CD4-positive, alpha-beta T cell treated with Interleukin-4 for 1 hour (primary cell): ENCODE results near the gene EPB41.
A peak's percentile ranks its signal among the peaks of the same experiment; 100 is the strongest.
"Not testable (repeated sequence)": the region's sequence is repeated elsewhere in the genome, so short reads cannot be mapped to it uniquely, and the experiment has no call there.

Source experiments
- DNase-seq, 2 donors: peaks; one replicate each; pipeline ENCODE4 v3.0.0-alpha.2; 2020 to 2022

The EPB41 gene

GRCh38 chr1:28914228-28915030 lies at the start of gene EPB41:
TSS of gene EPB41 (plus strand) at chr1:28914569. CDS start at chr1:28987438, 72,869 bp downstream.
- peak; percentile 93 for DNase-seq

GRCh38 chr1:28864695-28865094 lies 49.7 kb upstream of the EPB41 start:
- DNase-seq: no peak

DNA sequence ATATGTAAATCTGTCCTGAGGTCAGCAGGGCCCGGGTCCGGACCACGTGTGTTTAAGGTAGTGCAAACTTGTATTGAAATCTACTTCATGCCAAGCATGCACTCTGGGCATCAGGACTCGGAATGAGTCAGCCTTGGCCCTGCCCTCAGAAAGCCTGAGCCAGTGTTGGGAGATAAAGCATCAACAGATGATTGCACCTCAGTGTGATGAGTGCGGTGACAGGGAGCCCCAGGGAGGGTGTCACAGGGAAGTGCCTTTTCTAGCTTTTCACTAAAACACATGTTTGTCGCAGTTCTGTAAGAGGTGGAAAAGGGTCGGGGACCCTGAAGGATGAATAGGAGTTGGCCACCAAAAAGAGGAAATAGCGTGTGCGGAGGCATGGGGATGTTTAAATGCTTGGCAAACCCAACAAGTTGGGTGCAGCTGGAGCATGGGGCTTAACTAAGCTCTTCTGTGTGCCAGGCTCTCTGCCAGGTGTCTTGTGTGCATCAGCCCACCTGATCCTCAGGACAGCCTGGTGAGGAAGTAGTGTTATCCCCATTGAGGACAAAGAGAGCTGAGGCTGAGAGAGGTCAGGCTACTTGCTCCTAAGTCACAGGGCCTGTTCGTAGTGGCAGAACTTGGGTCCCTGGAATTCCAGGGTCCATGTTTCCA lies 48.2 kb upstream of the EPB41 start:
- no peak for DNase-seq

DNA sequence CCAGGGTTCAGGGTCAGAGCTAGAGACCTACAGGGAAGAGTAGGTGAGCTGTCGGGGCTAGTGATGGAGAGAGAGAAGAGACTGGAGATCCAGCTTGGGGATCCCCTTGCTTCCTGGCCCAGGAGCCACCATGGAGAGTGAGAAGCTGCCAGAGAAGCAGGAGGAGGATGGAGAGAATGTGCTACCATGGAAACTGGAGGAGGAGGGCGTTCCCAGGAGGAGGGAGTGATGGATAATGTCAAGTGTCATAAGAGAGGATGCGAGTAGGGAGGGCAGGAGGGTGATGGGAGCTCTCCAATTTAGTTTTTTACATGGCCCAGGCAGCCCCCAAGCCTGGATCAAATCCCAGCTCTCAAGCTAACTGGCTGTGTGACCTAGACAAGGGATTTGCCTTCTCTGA lies 46.5 kb upstream of the EPB41 start:
- no peak for DNase-seq

DNA sequence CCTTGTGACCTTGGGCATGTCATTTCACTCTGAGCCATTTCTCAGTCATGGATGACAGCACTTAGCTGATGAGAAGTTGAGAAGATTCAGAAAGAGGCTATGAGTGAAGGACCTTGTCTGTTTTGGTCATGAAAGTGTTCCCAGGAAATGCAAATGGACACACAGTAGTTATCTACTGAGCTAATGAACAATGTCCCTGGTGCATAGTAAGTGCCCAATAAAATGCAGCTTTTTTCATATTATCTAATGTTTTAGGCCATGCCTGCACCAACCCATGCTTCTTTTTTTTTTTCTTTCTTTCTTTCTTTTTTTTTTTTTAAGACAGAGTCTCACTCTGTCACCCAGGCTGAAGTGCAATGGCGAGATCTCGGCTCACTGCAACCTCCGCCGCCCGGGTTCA lies 44.4 kb upstream of the EPB41 start:
- DNase-seq: no peak

GRCh38 chr1:28871631-28872401 lies 42.6 kb upstream of the EPB41 start:
- no peak for DNase-seq

DNA sequence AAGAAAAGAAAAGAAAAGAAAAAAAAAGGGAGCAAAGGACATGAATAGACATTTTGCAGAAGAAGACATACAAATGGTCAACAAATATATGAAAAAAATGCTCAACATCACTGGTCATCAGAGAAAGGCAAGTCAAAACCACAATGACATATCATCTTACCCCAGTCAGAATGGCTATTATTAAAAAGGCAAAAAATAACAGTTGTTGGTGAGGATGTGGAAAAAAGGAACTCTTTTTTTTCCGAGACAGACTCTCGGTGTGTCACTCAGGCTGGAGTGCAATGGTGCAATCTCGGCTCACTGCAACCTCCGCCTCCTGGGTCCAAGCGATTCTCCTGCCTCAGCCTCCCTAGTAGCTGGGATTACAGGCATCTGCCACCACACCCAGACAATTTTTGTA lies 39.2 kb upstream of the EPB41 start:
- DNase-seq: not testable (repeated sequence)

- DNase-seq: peak; percentile 78 to 81
Measured at GRCh38 chr1:28877132-28877781, 37.1 kb upstream of the EPB41 start.

DNA sequence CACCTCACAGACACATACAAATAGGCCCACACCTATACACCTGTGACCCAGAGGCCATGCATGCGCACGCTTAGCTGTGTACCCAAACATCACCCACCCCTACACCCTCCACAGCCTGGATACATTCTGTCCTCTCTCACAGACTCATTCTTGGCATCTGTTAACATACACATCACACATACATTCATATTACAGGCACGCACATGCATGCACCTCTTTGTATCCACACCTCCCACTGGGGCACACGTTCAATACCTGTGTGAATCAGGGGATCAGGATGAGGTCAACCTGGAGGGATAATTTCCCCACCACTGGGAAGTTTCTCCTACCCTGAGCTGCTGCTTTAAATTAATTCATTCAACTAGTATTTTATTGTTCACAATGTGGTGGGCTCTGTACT lies 35.6 kb upstream of the EPB41 start:
- DNase-seq: no peak

GRCh38 chr1:28882009-28882628 lies 32.2 kb upstream of the EPB41 start:
- peak; percentile 81 to 85 for DNase-seq

- DNase-seq: no peak
Measured at GRCh38 chr1:28883242-28883616, 31.1 kb upstream of the EPB41 start.

DNA sequence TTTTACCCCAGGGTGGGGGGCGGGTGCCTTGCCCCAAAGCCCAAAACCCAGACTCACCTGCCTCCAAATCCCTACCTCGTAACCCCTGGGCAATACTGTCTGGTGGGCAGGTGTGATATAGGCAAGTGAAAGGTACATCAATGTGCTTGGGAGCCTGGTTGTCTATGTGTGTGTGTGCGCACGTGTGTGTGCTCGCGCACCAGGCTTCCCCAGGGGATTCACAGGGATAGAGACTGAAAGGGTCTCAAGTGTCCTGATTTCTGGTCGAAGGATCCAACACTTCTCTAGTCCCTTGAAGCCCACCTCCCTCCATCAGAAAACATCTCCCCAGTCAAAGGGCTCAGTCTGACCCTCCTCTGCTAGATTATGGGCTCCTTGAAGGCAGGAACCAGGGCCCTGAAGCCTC lies 28.9 kb upstream of the EPB41 start:
- DNase-seq: no peak

GRCh38 chr1:28885977-28886730 lies 28.2 kb upstream of the EPB41 start:
- no peak for DNase-seq

DNA sequence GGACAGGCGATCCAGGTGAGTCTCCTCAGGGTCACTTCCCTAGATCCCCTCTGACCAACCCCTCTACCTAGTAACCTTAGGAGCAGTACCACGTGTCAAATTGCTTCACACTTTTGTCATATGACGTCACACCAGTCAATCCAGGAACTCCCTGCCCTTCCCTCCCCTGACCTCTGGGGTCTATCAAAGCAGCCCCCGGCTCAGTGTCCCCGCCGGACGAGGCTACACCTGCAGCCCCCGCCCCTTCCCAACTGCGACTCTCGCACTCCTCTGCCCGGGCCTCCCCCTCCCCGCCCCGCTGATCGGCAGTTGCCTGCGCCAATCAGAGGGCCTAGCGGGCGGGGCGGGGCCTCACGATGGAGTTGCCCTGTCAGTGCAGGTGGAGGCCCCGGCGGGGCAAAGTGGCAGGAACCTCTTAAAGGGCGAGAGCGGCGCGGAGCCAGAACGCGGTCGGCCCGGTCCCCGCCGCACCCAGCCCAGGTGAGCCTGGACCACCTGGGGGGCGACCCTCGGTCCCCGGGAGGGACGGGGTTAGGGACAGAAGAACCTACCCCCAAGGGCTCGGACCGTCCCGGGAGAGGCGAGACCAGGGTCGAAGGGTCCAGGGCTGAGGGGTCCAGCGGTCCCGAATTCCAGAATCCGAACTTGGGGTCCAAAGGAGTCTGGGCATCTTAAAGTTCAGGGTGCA lies 27.5 kb upstream of the EPB41 start:
- peak; percentile 90 to 91 for DNase-seq

GRCh38 chr1:28887419-28887834 lies 26.9 kb upstream of the EPB41 start:
- peak; percentile 79 to 80 for DNase-seq

DNA sequence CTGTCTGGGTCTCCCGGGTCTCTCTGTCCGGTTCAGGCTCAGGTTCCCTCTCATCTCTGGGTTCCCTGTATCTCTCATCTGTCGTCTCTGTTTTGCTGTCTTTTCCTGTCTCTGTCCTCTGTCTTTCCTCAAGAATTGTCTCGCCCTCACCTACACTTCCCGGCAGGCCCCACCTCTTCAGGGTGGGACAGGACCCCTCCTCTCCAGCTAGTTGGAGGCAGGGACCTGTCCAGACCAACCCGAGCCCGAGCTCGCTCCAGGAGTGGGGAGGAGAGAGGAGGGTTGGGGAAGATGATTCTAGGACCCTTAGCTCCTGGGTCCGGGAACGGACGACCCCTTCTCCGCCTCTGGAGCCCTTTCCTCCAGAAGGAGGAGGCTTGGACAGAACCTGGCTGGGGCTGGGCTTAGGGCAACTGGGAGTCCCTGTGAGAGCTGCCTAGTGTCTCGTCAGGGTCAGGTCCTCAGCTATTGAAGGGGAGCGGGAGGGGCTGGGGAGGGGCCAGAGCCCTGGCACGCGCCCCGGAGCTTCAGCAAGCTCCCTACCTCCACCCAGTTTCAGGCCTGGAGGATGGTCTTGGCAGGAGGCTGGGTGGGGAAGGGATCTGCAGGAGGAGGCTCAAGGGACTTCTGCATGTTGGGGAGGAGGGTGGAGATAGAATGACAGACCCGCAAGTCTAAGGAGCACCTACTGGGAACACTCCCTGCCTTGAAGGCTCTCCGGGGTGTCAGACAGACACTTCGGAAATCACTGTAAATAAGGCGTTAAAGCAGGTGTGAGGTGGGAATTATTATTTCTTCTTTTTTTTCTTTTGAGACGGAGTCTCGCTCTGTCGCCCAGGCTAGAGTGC lies 26.3 kb upstream of the EPB41 start:
- DNase-seq: no peak

DNA sequence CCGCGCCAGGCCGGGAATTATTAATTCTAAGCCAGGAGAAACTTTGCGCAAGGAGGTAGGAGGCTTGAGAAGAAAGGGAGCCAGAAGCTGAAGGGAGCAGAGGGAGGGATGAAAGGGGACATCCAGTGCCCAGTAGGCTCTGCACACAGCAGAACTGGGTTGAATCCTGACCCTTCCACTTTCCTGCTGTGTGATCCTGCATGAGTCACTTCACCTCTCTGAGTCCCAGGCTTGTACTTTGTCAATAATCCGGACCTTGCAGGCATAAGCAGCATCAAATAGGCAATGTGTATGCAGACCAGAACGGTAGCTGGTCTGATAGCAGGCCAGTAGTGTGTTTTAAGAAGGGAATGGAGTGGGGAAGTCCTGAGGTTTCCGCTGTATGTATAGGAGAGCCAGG lies 25.5 kb upstream of the EPB41 start:
- DNase-seq: no peak

GRCh38 chr1:28889357-28889756 lies 25.0 kb upstream of the EPB41 start:
- no peak for DNase-seq

- no peak for DNase-seq
Measured at GRCh38 chr1:28890435-28890834, 23.9 kb upstream of the EPB41 start.

DNA sequence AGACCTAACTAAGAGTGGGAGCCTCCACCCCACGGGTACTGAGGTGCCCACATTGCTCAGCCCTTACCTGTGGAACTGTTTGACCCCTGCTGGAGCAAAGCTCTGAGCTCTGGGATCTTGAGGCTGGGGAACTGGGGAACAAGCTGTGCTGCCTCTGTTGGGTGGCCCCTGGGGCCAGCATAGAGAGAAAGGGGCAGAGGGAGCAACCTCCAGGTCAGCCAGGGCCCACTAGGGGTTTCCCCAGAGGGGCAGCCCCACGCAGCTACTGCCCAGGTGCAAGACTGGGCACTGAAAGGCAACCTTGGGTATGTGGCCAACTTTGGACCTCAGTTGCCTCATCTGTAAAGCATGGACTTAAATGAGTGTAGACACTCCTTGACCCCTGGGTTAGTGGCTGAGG lies 23.5 kb upstream of the EPB41 start:
- no peak for DNase-seq
